ENCODE results near the gene STOML1.
"Not testable (repeated sequence)": the region's sequence is repeated elsewhere in the genome, so short reads cannot be mapped to it uniquely, and the experiment has no call there.

Gene STOML1

DNA sequence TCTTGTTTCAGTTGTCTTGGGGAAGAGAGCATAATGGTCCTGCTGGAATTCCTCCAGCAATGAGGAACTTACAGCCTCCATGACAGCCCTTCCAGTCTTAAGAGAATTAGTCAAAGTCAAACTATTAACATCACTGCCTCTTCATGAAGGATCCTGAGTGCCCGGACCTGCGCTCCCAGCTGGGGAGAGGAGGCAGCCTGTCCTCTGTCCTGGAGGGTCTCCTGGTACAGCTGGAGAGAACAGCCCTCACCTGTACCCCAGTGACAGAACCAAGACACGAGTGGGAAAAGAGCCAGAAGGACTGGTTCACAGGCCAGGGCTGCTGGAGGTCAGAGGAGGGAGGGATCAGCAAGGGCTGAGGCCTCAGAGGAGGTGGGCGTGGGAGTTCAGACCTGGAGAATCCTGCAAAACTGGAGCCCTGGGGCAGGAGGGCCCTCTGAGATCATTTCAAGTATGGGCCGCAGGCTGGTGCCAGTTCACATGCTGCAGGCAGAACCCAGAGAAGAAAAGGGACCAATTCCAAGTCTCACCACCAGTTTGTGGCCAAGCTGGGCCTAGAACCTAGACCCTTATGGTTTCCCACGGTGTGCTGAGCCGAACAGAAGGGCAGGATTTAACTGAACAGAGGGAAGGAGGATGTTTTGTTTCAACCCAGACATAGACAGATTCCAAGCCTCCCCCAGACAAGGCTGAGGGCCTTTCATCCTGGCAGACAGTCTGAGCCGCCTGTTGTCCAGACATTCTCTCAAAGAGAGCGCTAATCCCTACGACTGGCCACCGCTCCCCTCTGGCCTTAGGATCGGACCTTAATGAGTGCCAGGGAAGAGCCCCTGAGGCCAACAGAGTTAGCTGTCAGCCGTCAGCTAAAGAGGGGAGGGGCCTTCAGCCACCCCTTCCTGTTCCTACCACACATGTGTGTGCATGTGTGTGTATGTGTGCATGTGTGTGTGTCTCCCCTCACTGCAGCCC lies 47.6 kb downstream of the STOML1 start:
- DNase-seq = no peak

DNA sequence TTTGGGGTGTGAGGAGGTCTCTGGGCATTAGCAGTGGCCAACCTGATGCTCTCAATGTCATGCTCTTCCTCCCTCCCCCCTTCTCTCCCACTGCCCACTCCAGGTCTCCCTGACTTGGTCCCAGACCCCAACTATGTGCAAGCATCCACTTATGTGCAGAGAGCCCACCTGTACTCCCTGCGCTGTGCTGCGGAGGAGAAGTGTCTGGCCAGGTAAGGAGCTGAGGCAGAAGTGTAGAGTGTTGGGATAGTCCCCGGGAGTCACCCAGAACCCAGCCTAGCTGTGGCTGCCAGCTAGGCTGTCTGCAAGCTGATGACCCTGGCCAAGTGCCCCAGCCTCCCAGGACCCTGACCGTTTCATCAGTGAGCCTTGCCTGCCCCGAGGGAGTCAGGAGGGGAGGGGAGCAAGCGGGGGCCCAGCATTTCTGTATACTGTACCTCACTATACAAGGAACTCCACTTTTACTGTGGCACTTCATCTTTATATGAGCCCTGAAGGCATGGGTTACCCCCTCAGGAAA lies 49.3 kb downstream of the STOML1 start:
- no peak for DNase-seq

DNA sequence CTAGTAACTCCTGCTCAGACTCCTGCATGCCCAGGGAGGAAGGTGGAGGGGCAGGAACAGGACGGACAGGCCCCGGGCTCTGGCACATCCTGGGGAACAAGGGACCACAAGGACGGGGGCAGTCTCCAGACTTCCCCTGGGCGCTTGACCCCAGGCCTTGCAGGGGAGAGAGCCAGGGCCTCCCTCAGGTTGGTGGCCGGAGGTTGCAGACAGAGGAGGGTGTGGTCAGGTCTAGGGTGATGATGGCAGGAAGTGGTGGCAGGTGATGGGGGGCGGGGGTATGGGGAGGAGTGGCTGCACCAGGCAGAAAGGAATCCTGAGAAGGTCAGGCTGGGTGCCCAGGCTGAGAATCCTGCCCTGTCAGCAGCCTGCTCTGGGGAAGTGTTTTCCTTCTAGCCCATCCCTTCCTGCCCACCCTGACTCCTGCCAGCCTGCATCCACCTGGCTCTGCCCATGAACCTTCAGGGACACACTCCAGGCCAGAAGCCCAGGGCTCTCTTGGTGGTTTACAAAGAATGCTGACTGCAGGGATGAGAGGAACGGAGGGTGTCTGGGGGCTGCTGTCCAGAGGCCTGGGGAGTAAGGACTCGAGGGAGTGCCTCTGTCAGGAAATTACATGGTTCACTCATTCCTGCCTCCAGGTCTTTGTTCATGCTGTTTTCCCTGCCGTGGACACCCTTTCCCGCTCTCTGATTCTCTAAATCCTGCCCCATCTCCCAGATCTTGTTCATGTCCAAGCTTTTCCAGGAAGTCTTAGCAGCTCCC lies 50.0 kb downstream of the STOML1 start:
- DNase-seq = no peak

DNA sequence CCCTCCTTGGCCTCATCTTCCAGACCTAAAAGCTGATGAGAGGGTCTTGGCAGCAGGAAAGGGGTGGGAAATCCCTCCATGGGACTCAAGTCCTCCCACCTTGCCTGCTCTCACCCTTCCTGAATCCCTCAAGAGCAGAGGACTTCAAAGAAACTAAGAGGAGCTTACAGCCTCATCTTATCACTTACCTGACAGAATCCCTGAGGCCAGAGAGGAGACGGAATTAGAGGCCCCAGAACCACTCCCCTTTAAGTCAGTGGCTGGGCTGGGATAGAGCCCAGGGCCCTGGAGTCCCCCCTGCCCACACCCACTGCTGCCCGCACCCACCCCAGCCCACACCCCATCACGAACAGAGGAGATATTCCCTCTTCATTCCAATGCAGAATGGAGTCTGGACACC lies 50.6 kb downstream of the STOML1 start:
- no peak for DNase-seq

DNA sequence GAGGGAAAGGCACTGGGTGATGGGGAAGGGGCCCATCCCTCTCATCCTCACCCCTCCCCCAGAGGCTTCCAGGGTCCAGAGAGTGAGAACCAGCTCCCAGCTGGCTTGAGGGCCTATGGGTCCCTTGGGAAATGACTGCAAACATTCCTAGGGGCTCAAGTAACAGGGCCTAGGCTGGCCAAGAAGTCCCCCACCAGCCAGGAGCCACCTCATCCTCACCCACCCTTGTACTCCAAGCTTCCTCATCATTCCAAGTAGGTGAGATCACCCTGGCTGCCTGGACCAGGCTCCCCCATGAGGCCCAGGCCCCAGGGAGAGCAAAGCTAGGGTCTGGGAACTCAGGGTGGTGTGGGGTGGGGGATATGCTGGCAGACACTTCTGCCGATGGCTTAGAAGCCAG lies 51.1 kb downstream of the STOML1 start:
- no peak for DNase-seq

DNA sequence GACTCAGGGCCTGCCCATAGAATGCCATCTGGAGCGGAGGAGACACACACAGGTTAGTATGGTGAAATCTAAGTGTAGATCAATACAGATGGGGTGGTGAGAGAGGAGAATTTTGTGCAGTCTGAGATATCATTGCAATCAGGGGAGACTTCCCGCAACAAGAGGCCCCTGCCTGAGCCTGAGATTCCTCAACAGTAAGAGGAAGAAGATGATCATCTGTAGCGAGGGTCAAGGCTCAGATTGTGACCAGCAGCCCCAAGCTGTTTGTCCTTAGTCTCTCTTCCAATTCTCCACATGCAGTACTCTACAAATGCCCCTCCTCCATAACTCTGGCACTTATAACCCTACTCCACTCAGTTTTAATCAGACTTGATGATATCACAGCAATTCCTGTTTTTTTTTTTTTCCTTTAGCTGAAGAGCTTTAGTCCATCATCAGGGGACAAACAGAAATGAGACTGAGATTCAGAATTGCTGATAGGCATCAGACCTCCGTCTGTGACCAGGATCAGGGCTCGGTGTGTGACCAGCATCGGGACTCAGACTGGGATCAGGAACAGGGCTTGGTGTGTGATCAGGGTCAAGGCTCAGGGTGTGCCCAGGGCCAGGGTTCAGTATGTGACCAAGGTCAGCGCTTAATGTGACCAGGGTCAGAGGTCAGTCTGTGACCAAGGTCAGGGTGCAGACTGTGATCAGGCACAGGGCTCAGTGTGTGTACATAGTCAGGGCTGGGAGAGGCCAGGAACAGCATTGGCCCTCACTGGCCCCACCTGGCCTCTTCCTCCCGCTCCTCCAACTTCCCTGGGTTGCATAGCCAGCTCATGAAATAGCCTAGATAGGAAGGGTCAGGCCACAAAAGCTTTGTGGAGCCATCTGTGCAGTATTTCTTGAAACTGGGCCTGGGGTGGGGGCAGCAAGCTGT lies 51.8 kb downstream of the STOML1 start:
- DNase-seq = no peak

DNA sequence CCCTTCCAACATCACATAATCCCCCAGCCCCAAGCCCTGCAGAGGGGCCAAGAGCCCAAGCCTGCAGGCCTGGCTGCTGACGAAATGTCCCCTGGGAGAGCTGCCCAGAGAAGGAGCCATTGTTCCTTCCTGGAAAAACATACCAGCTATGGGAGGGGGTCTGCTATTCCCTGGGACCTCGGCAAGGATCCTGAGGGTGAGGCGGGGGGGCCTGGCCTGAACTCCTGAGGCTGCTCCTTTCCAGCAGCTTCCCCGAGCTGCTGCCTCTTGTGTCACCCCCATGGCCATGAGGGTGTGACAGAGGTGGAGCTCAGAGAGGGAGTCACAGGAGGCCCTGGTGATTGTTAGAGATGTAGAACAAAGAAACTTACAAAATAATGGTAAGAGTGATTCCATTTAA lies 53.0 kb downstream of the STOML1 start:
- no peak for DNase-seq

DNA sequence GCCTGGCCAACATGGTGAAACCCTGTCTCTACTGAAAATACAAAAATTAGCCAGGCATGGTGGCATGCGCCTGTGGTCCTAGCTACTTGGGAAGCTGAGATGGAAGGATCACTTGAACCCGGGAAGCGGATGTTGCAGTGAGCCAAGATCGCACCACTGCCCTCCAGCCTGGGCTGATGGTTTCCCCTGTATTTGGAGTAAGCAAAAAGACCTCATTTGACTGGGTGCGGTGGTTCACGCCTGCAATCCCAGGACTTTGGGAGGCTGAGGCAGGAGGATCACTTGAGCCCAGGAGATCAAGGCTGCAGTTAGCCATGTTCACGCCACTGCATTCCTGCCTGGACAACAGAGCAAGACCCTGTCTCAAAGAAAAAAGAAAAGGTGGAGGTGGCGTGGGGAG lies 53.6 kb downstream of the STOML1 start:
- DNase-seq = not testable (repeated sequence)

DNA sequence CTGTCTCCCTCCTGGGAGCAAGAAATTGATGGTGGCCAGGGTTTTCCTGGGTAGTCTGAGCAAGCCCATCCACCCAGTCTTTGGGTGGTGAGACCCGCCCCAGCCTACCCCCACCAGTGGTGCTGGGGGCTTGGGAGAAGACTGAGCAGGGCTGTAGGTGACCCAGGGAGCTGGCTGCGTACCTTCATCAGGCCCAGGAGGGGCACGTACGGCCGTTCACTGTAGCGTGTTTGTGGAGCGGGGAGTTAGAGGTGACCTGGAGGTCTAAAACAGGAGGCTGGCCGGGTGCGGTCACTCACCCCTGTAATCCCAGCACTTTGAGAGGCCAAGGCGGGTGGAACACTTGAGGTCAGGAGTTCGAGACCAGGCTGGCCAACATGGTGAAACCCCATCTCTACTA lies 54.4 kb downstream of the STOML1 start:
- DNase-seq = no peak

DNA sequence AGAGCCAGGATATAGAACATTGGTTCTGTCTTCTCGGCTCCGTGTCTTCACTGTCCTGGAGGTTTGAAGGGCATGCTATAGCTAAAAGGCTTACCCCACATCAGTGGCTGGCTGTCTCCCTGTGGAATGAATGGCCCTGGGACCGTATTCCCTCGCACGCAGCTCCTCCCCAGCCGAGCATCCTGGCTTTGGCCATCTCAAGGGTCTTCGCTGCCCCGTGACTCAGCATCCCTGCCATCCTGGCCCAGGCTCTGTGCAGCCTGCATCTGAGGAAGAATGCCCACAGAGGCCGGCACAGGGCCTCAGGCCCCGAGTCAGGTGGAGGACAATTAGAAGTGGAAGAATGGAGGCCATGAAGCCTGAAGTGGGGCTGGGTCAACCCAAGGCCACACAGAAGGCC lies 54.8 kb downstream of the STOML1 start:
- DNase-seq = no peak

DNA sequence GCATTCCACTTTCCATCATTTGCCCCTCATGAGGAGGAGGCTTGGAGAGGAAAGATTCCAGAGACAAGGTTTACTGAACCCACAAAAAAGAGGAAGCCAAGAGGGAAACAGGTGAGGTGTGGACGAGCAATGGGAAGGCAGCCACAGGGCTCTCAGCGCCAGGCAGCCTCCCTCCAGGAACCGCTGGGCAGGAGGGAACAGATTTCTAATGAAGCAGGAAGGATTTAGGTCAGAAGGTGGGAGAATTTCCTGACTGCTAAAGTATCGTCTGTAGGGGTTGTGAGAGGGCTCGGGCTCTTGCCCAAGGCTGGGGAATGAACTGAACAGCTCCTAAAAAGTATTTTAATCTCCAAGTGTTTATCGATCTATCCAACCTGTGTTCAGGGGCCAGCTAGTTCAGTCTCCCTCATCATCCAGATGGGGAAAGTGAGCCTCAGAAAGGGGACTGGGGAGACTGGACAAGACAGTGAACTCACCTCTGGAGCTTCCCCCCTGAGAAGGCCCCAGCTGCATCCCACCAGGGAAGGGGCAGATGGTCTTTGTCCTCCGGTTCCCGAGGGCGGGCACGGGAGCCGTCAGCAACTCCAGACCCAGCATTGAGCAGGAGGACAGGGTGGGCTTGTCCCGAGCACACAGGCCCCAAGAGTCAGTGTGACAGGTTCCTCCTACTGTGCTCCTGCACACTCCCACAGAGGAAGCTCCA lies 55.4 kb downstream of the STOML1 start:
- no peak for DNase-seq

DNA sequence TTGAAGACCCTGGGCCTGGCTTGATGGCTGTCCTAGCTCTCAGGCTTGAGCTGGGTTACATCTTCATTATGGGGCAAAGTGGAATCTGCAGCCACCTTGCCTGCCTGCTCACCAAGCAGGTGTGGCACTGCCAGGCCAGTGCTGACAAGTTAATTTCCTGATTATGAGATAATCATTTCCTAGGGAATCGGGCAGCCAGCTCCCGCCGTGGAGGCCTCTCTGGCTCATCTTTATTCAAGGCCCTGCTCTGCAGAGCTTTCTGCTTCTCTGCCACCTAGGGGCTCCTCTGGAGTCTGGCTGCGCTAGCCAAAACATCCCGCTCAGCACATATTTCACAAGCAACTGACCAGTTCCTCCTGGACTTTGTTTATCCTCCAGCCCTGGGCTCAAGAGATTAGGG lies 55.9 kb downstream of the STOML1 start:
- DNase-seq = no peak

DNA sequence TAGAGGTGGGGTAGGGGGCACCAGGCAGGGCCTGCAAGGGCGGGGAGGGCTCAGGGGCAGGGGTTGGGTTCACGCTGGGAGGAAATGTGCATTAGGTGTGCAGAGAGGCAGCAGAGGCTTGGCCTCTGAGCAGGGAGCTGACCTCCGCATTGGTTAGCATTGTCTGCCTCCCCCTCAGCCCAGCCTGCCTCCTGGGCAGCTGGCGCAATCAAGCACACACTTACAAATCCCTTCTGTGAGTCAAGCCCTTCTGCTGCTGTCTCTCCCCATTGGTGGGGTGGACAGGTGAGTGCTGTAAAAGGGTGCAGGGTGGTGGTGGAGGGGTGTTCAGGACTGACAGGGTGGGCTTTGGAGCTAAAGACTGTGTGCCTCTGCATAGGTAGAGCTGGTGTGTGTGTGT lies 56.5 kb downstream of the STOML1 start:
- no peak for DNase-seq

DNA sequence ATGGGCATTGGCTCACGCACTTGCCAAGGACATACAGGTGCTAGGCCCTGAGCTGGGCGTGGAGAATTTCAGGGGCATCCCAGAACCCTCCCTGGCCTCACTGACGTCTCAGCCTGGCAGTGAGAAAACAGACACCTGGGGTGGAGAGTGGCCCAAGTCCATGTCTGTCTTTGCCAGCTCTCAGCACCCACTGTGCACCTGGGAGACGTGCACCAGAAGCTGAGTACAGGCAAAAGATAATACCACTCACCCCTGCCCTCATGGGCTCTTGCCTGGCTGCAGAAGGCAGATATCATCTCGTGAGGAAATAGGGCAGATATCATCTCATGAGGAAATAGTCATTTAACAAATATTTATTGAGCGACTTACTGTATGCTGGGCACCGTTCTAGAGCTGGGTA lies 57.8 kb downstream of the STOML1 start:
- no peak for DNase-seq

DNA sequence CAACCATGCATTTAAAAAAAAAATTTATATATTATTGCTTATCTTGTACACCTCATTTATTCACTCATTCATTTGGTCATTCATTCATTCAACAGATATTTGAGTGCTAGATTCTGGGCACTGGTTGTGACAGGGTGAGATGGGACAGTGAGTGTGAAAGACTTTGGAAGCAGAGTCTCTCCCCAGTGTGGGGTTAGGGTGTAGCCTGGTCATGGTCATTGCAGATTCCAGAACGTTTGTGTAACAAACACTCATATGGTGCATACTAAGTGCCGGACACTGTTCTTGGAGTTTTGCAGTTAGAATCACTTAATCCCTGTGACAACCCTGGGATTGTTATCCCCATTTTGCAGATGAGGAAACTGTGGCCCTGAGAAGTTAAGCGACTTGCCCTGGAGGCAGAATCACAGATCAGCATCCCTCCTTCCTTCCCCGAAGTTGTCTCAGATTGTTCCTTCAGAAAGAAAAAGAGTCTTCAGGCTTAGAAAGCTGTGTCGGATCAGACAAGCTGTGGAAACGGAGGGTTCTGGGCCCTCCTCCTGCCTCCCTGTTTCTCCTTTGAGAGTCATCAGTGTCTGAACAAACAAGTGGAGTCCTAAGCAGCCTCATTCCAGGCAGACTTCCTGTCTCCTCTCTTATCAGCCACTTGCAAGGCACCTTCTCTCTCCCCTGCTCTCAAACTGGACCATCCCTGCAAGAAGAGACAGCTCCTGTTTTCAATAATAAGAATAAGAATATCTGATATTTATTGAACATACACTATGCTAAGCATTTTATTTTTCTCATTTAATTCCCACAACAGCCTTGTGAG lies 59.5 kb downstream of the STOML1 start:
- DNase-seq = no peak

DNA sequence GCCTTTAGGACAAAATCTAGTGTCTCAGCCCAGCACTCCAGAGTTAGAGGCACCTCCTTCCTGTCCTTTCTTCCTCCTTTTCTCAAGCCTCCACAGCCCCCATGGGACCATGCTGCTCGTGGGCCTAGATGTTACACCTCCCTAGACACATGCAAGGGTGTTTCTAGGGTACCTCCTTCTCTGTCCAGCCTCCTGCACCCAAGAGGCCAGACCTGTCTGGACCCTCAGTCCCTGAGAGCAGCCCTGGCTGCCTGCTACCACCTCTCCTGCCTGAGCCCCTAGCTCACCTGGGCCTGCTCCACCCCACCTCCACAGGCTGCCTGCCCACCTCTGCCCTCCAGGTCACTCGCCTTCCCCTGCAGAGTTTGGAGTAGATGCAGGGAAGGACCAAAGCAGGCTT lies 60.7 kb downstream of the STOML1 start:
- DNase-seq = no peak

DNA sequence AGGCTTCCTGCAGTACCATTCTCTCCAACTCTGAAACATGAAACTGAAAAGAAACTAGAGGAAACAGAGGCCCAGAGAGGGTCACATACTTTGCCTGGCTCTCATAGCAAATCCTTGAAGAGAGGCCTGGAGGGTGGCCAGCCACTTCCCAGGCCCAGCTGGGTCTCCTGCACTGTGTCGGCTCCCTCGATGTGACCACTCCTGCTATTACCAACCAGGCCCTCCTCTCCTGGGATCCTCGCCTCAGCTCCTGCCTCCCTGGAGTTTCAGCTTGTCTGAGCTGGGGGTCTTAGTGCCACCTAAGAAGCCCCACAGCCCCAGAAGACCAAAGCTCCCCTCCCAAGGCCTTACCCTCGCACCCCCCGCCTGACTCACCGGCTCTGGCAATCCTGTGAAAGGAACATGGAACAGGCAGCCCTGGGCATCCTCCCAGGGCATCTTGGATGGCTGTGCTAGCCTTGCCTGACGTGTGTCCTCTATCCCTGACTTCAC lies 61.3 kb downstream of the STOML1 start:
- DNase-seq = no peak

DNA sequence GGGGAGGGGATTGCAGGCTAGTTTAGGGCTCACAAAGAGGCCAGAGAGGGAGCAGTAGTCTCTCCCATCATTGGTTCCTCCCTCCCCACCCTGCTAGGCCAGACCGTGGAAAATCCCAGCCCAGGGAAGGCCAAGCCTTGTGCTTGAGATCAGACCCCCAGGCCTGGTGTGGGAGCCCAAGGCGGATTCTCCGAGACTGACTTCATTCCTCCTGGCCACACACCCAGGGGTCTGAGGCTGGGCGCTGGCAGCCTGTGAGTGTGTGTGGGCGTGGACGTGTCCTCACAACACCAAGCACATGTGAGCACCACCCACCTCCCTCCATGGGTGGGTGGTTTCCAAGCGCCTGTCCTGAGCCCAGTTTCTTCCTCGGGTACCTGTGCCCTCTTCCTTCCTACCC lies 61.7 kb downstream of the STOML1 start:
- DNase-seq = no peak

DNA sequence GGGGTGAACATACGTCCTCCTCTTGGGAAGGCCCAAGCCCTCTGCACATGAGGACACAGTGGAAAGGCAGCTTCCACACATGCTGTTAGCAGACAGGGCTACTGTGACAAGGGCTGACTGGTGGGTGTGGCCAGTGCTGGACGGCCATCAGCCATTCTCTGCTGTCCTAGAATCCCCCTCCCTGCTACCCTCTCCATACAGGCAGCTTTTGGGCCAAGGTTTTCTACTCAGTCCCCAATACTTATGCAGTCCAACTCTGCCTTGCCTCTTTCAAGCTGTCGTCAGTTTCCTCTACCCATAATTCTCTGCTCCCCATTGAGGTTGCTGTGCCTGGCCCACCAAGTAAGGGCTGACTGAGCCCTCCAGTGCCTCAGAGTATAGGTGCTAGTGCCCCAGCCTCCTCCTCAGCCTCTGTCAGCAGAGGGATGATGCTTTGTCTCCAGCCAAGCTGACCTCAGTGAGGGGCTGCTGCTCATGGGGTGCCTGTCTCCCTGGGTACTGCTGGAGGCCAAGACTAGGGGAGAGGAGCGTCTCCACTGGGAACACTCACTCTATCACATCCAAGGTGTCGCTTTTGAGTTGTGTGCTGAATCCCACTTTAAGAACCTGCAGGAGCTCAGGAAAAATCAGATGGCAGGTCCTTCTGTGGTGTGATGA lies 63.0 kb downstream of the STOML1 start:
- DNase-seq = no peak

Data from stimulated activated CD4-positive, alpha-beta T cell treated with anti-CD3 and anti-CD28 coated beads, Interleukin-2, amount 100 ng/mL, for 24 hours (primary cell).